Parathyroid adenoma (tissue), 2 donors: ENCODE measurements around the gene ABHD16B.

Experiments used
- H2AFZ ChIP-seq: fragments of 300-600 bp; sonication (generic); one replicate; pipeline ENCODE4 v1.7.0; 2017; ENCODE audit warnings: antibody characterized with exemption, mild to moderate bottlenecking
- H3K27ac ChIP-seq: fragments of 300-600 bp; sonication (generic); one replicate; pipeline ENCODE4 v1.7.0; 2017
- H3K27me3 ChIP-seq: fragments of 300-600 bp; sonication (generic); one replicate; pipeline ENCODE4 v1.7.0; 2017; ENCODE audit warnings: low read length; ENCODE audit not compliant: control insufficient read depth, insufficient read depth
- H3K36me3 ChIP-seq: fragments of 300-600 bp; sonication (generic); one replicate; pipeline ENCODE4 v1.7.0; 2017; ENCODE audit warnings: low read length; ENCODE audit not compliant: control insufficient read depth, insufficient read depth
- H3K4me1 ChIP-seq: fragments of 300-600 bp; sonication (generic); one replicate; pipeline ENCODE4 v1.7.0; 2017; ENCODE audit warnings: control low read depth
- H3K4me2 ChIP-seq: fragments of 300-600 bp; sonication (generic); one replicate; pipeline ENCODE4 v1.7.0; 2017; ENCODE audit warnings: low read length
- H3K4me3 ChIP-seq: fragments of 300-600 bp; sonication (generic); one replicate; pipeline ENCODE4 v1.7.0; 2017; ENCODE audit warnings: low read depth, low read length
- H3K79me2 ChIP-seq: fragments of 300-600 bp; sonication (generic); one replicate; pipeline ENCODE4 v1.7.0; 2017; ENCODE audit warnings: control low read depth
- H3K9ac ChIP-seq: fragments of 300-600 bp; sonication (generic); one replicate; pipeline ENCODE4 v1.7.0; 2017; ENCODE audit warnings: mild to moderate bottlenecking
- H3K9me3 ChIP-seq: fragments of 300-600 bp; sonication (generic); one replicate; pipeline ENCODE4 v1.7.0; 2017; ENCODE audit warnings: low read length; ENCODE audit not compliant: control insufficient read depth
- TF ChIP-seq, protein P1 (sequence below): fragments of 300-600 bp; sonication (generic); IDR thresholded peaks from one replicate; pipeline ENCODE4 v1.7.0; 2017; ENCODE audit warnings: antibody characterized with exemption, mild to moderate bottlenecking
- donor health status: primary hyperparathyroidism.

Gene ABHD16B

DNA sequence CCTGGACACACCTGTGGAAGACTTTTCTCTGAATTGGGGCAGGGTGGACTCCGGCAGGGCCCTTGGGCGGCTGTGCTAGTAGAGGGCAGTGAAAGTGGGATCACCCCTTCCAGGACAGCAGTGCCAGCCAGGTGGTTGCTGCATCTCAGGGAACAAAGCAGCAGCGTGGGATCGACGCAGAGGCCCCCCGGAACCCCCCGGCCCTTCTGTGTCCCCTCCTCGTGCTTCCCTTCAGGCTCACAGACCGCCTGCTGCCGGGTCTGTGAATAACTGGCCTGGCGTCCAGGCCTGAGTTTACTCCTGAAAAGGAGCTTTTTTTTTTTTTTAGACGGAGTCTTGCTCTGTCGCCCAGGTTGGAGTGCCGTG lies 24.7 kb downstream of the ABHD16B start:
- no peaks in the 10 kb centered on the region for H3K36me3 ChIP-seq

GRCh38 chr20:63886921-63887320 lies 25.6 kb downstream of the ABHD16B start:
- H3K4me2 ChIP-seq, result no peak overlapping the region
- H3K4me3 ChIP-seq, result no peak overlapping the region
- no peak overlapping the region for H3K27ac ChIP-seq
- H3K36me3 ChIP-seq, result no peaks in the 10 kb centered on the region
- no peak overlapping the region for H2AFZ ChIP-seq
- H3K9me3 ChIP-seq, result no peaks in the 10 kb centered on the region
- H3K4me1 ChIP-seq, result no peaks in the 10 kb centered on the region
- TF ChIP-seq, protein P1, sequence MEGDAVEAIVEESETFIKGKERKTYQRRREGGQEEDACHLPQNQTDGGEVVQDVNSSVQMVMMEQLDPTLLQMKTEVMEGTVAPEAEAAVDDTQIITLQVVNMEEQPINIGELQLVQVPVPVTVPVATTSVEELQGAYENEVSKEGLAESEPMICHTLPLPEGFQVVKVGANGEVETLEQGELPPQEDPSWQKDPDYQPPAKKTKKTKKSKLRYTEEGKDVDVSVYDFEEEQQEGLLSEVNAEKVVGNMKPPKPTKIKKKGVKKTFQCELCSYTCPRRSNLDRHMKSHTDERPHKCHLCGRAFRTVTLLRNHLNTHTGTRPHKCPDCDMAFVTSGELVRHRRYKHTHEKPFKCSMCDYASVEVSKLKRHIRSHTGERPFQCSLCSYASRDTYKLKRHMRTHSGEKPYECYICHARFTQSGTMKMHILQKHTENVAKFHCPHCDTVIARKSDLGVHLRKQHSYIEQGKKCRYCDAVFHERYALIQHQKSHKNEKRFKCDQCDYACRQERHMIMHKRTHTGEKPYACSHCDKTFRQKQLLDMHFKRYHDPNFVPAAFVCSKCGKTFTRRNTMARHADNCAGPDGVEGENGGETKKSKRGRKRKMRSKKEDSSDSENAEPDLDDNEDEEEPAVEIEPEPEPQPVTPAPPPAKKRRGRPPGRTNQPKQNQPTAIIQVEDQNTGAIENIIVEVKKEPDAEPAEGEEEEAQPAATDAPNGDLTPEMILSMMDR, result no peak
- H3K27me3 ChIP-seq, result no peaks in the 10 kb centered on the region
- H3K9ac ChIP-seq, result no peak overlapping the region
- peaks cover 17% of the 10 kb centered on the region for H3K79me2 ChIP-seq

More for the DNA sequence above, 24.7 kb downstream of the ABHD16B start:
- Histone ChIP-seq H3K4me2 (no peak overlapping the region), H3K9me3 (no peaks in the 10 kb centered on the region), H3K9ac (no peak overlapping the region), H3K79me2 (peaks cover 24% of the 10 kb centered on the region), H3K27me3 (no peaks in the 10 kb centered on the region), H3K4me3 (no peak overlapping the region), H3K27ac (no peak overlapping the region), H2AFZ (no peak overlapping the region), H3K4me1 (no peaks in the 10 kb centered on the region)
- TF ChIP-seq, protein P1, result no peak

- H3K4me3 ChIP-seq, result no peak overlapping the region
- H3K27ac ChIP-seq, result no peak overlapping the region
- H3K9ac ChIP-seq, result no peak overlapping the region
- TF ChIP-seq, protein P1, result no peak
- peaks cover 4% of the 10 kb centered on the region for H3K79me2 ChIP-seq
- no peaks in the 10 kb centered on the region for H3K4me1 ChIP-seq
- no peaks in the 10 kb centered on the region for H3K36me3 ChIP-seq
- H3K9me3 ChIP-seq, result no peaks in the 10 kb centered on the region
- no peaks in the 10 kb centered on the region for H3K27me3 ChIP-seq
- no peak overlapping the region for H3K4me2 ChIP-seq
- no peak overlapping the region for H2AFZ ChIP-seq
These were observed 28.2 kb downstream of the ABHD16B start for GRCh38 chr20:63889241-63890200.

DNA sequence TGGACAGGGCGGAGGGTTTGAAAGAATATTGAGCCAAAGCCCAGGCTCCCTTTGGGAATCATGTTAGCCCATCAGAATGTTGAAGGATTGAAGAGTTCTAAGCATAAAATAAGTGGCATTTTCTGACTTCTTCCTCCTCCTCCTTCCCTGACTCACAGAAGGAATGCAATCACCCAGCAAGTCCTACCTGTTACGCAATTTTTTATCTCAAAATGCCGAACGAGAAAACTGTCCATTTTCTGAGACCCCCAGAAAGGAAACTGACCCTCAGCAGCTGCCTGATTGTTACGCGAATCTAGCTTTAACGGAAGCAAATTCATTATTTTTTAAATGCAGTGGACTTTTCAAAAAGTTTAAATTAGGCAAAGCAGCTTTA lies 28.9 kb downstream of the ABHD16B start:
- H3K9me3 ChIP-seq, result no peaks in the 10 kb centered on the region
- TF ChIP-seq, protein P1, result no peak
- no peak overlapping the region for H3K9ac ChIP-seq
- no peaks in the 10 kb centered on the region for H3K4me1 ChIP-seq
- no peaks in the 10 kb centered on the region for H3K36me3 ChIP-seq
- peaks cover 2% of the 10 kb centered on the region for H3K79me2 ChIP-seq
- no peak overlapping the region for H3K4me3 ChIP-seq
- H3K27me3 ChIP-seq, result no peaks in the 10 kb centered on the region
- H2AFZ ChIP-seq, result no peak overlapping the region
- H3K27ac ChIP-seq, result no peak overlapping the region
- no peak overlapping the region for H3K4me2 ChIP-seq

DNA sequence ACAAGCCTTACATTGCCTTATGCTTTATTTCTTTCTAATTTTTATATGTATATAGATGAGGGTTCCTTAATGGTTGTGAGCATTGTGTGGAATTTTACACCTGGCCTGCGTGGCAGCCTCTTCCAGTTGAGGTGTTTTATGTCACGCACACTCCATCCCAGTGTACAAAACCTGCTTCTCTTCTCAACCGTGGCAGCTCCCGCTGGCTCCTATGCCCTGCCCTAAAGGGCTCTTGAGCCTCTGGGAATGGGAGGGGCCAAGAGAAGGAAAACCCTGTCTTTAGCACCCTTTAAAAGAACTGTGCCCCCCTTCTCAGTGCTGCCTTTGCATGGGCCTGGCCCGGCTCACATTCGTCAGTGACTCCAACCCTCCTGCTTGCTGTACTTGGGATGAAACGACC lies 29.3 kb downstream of the ABHD16B start:
- no peaks in the 10 kb centered on the region for H3K9me3 ChIP-seq
- no peaks in the 10 kb centered on the region for H3K36me3 ChIP-seq
- no peaks in the 10 kb centered on the region for H3K27me3 ChIP-seq
- H3K27ac ChIP-seq, result no peak overlapping the region
- peaks cover 2% of the 10 kb centered on the region for H3K79me2 ChIP-seq
- no peaks in the 10 kb centered on the region for H3K4me1 ChIP-seq
- H3K4me3 ChIP-seq, result no peak overlapping the region
- H3K4me2 ChIP-seq, result no peak overlapping the region
- H2AFZ ChIP-seq, result no peak overlapping the region
- no peak overlapping the region for H3K9ac ChIP-seq
- TF ChIP-seq, protein P1, result no peak
